Right lung (tissue), 5 donors: ENCODE data around the gene CARHSP1. TPM values are rescaled to one million over a fixed set of nuclear protein-coding genes. Genes with fewer than 3 reads are reported as not detected.
"Not testable (repeated sequence)": the region's sequence is repeated elsewhere in the genome, so short reads cannot be mapped to it uniquely, and the experiment has no call there.

Source experiments
- DNase-seq, 2 donors: peaks; one replicate each; pipeline ENCODE4 v3.0.0-alpha.2; 2013
- polyA plus RNA-seq, 5 donors: library from polyadenylated mRNA; unstranded; fragments of 120-200 nt; gene quantifications; one replicate each; pipeline versions ENCODE4 v1.2.1 to v1.2.3, GENCODE V29; 2013; ENCODE audit warnings: inconsistent platforms in 1 of 5, low replicate concordance in 1 of 5; ENCODE audit not compliant: insufficient read length in 5 of 5, insufficient read depth in 1 of 5

Gene CARHSP1
- polyA plus RNA-seq, 5 donors: 88.1 to 111 (median 90.1) TPM

DNA sequence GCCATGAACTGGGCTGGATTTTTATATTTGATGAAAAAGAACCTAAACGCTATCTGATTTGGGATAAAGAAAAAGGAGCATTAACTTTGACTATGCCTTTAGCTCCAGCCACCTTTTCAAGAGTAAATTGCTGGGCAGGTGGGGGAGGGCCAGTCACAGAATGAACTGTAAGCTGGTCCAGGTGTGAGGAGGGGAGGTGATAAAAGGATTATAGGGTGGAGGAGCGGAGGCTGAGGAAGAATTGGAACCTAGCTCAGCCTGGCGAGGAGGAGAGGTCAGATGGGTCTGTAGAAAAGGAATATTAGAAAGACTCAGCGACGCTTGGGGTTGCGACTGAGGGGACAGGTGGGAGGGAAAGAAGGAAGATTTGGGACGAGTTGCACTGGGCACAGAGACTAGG is 32.0 kb downstream of the CARHSP1 start:
- not testable (repeated sequence) for DNase-seq

DNA sequence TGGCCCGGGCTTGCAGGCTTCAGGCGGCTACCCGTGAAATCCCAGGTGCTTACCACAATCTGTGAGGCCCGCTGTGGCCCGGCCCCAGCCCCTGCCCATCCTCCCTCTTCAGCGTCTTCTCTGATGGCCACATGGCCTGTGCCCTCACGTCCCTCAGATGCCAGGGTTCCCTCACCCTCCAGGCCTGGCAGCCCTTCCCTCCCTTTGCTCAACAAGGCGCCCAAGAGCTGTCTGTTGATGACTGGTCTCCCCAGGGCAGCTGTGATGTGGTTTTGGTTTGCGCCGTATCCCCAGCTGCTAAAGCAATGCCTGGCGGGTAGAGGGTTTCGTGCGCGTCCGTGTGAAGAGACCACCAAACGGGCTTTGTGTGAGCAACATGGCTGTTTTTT is 36.1 kb downstream of the CARHSP1 start:
- DNase-seq: no peak

DNA sequence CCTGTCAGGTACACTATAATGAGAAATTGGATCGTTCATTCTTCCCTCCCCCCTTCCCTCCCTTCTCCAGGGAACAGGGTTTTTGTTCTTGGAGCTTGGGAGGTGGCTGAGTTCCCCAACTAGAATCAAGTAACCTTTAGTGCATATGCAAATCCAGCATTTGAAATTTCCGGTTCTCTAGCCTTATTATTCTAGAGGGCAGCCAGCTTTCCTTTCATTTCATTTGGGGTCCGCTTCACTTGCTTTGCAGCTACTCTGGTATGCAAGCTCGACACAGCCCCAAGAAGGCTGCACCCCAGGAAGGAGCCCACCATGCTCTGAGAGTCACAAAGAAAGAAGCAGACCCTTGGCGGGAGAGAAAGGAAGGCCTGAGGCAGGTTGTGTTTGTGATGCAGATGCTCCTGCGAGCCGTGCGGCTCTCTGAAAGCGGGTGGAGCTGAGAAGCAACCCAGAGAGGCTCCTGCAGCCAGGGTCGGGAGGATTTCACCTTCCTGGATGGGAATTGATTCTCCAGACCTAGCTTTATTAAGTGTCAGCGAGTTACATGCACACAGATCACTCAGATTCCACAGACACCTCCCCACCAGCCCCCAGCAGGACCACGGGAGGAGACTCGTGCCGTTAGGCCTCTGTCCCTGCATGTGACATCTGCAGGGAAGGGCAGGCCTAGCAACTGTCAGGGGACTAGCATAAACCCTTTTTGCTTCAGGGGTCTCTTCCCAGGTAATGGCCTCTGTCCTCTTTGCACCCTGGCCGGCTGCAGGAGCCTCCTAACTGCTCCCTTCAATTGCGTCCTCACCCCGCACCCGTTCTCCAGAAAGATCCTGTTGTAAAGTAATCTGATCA is 36.7 kb downstream of the CARHSP1 start:
- DNase-seq: no peak

DNA sequence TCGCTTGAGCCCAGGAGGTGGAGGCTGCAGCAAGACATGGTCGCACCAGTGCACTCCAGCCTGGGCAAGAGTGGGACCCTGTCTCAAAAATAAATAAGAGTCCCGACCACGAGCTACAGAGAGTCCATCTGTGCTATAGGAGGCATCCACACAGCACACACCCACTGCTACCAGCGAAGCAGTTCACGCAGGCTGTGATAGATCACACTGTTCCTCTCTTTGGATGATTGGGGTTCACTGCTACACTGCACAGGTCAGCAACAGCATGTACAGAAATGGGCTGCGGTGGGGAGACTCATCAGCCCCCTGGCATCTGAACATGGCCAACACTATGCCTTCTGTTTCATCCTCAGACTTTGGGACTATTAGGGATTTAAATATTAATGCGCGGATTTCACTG is 37.4 kb downstream of the CARHSP1 start:
- no peak for DNase-seq

DNA sequence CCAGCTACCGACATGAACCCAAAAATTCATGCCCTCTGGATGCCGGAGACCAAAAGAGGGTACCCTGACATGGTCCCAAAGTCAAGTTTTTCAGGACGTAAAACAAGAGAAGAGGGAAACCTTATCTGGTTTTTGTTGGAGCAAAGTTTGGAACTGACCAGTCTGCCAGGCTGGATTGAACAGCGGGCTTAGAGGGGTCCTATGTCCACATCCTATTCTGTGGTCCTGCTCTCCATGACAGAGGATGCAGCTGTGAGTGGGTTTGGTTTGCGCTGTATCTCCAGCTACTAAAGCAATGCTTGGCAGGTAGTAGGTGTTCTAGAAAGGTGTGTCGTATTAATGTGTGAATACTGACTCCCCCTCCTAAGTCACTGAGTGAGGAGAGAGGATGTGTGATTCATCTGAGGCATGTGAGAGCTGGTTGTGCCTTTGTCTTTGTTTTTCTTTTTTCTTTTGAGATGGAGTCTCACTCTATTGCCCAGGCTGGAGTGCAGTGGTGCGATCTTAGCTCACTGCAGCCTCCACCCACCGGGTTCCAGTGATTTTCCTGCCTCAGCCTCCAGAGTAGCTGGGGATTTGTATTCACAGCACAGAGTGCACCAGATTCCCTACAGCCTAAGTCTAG is 40.2 kb downstream of the CARHSP1 start:
- DNase-seq: no peak

DNA sequence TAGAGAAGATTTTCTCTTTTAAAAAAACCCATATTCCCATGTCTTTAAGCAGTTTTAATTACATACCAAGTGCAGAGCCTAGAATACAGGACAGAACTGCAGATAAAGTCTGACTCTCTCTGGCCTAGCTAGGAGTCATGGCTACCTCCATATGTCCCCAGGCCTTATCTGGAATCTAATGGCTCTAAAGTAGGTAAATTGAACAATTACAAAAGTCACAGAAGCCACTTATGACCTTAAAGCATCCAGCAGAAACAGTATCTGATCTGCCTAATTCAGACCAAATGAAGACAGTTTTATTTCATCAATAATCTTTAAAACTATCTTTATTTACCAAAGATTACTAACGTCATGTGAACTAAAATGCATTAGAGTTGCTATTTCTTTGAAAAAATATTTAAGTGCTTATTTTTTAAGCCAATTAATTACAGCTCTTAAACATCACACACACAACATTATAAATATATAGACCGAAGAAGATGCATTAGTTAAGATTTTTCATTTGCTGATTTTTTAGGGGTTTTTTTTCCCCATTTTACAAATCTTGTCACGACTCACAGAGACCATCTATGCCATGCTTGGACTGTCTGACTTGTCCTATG is 42.4 kb downstream of the CARHSP1 start:
- DNase-seq: no peak

DNA sequence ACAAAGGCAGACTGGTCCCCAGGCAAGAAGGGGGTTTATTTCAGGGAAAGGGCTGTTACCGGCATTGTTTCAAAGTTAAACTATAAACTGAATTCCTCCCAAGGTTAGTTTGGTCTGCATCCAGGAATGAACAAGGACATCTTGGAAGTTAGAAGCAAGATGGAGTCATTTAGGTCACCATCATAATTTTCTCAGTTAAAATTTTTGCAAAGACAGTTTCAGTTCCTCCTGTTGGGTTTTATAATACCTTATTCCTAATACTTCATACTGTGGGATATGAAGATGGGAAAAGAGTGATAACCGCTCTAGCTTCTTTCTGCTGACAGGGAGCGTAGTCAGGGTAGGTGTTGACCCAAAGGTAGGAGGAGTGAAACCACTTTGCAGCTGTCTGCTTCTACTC is 46.4 kb downstream of the CARHSP1 start:
- DNase-seq: no peak

DNA sequence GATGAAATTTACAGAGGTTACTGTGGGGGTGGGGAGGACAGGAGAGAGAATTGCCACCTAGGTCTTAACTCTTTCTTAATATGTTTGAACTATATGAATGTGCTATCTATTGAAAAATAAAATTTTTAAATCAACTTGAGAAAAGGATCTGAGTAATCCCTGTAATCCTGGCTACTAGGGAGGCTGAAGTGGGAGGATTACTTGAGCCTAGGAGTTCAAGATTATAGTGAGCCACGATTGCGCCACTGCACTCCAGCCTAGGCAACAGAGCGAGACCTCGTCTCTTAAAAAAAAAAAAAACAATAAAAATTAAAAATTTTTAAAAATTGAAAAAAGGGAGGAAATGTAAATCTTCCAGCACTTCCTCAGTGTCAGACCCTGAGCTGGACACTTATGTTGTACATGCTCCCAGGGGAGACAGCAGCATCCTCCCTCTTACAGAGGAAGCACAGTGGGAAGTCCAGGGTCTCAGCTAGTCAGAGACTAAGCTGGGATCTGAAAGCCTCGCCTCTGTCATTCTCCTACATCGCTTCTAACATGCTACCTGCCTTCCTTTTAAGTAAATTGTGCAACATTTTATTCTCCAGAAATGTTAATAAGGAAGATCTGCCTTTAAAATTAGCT is 49.3 kb downstream of the CARHSP1 start:
- no peak for DNase-seq

DNA sequence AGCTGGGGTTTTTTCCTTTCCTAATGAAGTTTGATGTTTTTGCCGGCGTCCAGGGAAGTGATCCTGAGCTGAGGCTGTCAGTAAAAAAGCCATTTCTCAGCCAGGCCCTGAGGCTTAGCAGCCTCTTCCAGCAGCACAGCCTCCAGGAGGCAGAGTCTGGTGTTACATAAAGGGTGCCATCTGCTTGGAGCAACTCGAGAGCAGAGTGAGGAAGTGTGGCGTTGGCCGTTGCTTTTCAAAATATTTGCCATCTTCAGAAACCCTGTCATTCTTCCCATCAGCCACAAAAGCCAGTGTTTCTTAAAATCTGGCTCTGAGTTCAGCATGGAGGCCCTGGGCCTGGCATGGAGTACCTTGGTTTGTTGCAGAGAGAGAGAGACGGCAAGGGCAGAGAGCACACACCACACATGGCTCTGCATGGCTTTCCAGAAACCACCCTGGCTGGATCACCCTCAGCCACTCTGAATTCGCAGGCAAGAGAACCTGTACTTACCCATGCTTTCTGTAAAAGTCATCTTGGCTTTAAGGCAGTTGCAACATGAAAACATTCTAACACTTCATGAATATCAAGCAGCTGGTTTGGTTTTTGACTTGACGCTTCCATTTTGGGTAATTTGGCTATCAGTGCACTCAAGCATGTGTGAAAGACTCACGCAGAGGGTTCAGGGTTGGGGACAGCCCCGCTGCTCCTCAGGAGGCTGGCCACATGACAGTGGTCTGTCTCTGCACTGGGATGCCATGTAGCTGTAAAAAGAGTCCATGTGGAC is 50.1 kb downstream of the CARHSP1 start:
- peak; percentile 17 to 20 for DNase-seq

DNA sequence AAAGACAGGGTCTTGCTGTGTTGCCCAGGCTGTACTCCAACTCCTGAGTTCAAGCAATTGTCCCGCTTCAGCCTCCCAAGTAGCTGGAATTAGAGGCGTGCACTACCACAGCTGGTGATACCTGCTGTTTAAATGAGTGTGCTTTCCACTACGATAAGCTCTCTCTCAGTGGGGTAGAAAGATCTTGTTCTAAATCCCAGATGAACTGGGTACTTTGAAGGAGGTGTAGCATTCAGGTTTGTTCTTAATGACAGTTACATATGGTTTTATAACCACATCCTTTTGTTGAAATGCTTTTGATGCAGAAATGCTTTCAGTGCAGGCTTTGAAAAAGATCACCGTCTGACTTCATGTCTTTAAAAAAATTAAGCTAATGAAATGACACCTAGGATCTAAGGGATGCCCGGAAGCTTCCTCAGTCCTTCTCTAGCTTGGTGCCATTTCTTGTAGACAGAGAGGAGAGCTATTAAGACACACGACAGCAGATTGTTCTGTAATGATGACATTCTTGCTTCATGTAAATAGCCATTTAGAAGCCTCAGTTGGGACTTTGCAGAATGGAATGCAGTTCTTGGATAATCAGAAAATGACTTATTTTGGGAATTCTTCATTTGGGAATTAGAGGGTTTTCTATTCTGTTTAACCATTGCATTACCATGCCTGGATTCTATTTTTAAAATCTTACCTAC is 51.7 kb downstream of the CARHSP1 start:
- no peak for DNase-seq

DNA sequence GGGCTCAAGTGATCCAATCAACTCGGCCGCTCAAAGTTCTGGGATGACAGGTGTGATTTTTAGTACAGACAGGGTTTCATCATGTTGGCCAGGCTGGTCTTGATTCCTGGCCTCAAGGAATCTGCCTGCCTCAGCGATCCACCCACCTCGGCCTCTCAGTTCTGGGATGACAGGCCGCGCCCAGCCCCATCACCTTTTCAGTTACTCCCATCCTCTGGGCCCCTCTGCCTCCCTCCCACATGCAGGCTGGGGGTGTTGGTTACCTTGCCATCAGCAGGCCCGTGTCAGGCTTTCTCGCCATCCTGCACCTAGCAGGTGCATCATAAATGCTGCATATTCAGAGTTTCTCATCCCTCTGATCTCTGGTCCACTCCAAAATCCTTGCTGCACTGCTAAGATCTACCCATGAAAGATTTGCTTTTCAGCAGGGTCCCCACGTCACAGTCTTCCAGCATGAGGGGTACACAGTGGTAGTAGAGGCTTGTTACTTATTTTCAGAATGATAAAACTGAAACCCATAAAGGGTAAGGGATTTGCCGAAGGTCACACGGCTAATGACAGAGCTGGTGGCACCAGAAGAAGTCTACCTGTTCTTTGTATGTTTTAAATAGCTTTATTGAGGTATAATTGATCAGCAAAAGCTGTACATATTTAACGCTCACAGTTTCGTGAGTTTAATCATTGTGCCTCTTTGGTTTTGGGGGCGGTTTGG is 54.6 kb downstream of the CARHSP1 start:
- DNase-seq: no peak

DNA sequence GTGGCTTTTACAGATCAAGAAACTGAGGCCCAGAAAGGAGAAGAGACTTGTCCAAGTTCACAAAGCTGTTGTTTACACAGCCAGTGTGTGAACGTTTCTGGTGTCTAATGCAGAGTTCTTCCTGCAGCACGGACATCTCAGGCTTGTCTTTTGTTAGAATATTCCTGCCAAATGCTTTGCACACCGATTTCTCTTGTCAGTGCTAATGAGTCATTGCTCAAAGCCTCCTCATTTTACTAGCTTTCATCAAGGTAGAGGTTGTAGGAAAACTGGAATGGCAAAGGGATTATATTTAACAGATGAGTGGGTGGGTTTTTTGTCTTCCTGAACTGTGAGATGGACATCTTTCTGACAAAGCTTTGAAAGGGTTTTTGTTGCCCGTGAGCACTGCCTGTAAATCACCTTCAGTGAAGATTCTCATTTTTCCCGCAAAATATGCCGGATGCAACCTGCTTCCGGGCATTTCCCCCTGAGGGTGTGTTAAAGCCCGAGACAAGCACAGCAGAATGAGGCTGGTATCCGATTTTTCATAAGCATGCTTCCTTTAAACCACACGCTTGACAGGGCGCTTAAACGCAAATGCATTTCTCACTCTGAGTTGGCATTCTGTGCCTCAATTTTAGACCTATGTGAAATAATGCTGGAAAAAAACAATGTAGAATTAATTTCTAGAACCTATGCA is 56.5 kb downstream of the CARHSP1 start:
- no peak for DNase-seq

DNA sequence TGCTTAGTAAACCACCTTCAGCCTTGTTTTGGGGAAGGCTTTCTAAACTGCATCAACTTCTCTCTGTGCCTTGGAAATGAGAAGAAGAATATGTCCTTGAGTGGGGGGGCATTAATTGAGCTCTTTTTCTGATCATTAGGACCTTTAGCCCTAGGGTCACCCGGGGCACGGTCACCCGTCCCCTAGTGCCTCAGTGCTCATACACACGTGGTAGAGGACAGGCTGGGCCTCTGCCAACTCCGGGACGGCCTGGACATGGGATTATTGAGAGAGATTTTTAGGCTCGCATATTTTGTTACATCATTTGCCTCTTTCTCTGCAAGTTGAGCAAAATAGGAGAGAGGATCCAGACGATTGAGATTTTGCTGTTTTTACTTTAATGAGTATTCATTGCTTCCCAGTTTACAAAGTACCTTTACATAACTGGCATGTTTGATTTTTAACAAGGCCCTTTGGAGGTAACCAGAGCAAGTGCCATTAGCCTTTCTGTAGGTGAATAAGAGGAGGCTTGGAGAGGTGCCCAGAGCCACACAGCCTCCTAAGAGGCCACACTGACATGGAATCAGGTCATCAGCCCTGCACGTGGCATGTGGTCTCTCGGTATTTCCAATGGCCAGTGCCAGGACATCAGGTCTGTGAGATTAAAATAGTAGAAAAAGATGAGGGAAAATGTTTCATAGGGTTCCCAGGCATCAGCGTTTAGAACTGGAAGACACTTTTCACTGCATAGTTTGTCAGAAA is 60.0 kb downstream of the CARHSP1 start:
- DNase-seq: no peak

DNA sequence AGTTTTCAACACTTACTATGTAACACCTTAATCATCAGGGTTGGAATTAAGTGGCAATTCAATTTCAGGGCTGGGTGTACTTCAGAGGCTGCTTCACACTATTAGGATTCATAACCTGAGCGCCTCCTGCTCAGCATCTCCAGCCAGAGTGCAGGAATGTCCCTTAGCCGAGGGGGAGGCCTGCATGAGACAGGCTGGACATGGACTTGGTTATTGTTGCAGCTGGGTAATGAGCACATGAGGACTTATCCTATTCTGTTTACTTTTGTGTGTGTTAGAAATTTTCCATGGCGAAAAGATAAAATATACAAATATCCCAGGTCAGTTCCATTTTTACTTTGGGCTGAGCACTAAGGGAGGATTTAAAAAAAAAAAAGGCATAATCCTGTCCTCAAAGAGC is 60.8 kb downstream of the CARHSP1 start:
- no peak for DNase-seq

DNA sequence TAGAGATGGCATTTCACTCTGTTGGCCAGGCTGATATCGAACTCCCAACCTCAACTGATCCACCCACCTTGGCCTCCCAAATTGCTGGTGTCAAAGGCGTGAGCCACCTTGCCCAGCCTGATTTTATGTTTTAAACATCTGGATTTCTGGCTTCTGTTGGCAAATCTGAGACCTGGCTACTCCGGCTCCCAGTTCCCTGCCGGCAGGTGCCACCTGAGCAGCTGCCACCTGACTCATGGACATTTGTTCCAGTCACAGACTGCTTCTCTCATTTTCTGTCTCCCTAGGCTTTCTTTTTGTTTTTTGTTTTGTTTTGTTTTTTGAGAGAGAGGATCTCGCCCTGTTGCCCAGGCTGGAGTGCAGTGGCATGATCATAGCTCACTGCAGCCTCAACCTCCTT is 61.6 kb downstream of the CARHSP1 start:
- no peak for DNase-seq

DNA sequence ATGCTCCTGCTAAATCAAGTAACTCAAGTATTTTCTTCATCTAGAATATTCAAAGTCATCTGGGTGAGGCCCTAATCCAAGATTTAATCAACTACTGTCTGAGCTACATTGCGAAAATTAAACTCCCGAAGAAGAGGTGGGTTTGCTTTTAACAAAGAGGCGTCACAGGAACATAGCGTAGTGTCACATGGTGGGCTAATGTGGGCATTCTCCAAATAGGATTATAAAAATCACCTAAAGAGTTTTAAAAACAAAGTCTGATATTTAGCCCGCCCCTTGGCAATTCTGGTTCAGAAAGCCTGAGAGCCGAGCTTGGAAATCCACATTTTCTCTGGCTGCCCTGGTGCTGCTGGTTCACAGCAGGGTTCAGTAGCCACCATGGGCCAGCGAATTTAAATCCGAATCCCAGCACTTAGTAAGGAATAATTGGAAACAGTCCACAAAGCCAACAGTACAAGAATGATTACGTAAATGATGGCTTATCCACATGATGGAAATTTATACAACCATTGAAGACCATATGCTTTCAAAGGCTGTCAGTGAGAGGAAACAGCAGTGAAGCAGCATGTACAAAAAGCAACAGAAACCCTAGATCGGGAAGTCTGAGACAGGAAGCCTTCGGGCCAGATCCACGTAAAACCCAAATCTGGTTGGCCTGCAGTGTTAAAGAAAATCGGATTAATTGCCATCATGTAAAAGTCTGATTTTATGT is 62.4 kb downstream of the CARHSP1 start:
- DNase-seq: no peak

DNA sequence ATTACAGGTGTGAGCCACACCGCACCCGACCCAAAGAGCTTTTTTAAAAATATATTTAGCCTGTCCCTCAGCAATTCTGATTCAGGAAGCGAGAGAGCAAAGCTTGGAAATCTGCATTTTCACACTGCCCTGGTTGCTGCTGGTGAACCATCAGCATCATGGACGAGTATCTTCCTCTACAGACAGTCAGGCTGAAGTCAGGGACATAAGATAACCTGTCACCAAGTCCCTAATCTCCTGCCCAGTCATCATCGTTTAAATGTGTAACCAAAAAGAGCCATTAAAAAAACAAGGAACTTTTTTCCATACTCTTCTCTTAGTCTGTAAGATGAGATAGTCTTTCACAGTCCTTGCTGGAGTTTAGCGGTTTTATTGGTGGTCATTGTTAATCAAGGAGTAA is 64.5 kb downstream of the CARHSP1 start:
- DNase-seq: no peak

DNA sequence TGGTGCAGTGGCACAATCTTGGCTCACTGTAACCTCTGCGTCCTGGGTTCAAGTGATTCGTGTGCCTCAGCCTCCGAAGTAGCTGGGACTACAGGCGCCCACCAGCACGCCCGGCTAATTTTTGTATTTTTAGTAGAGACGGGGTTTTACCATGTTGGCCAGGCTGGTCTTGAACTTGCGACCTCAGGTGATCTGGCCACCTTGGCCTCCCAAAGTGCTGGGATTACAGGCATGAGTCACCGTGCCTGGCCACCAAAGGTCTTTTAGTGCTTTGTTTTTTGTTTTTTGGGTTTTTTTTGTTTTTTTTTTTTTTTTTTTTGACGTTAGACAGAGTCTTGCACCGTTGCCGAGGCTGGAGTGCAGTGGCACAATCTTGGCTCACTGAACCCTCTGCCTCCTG is 65.1 kb downstream of the CARHSP1 start:
- not testable (repeated sequence) for DNase-seq
